ENCODE data around the gene AKAP11. TPM values are rescaled to one million over a fixed set of nuclear protein-coding genes. Genes with fewer than 3 reads are reported as not detected.

The AKAP11 gene
- total RNA-seq, 1 experiment from 2014 or later: 64.7 TPM

GRCh38 chr13:42345367-42345766, 73.4 kb downstream of the AKAP11 start:
- no peaks in the 10 kb centered on the region for H3K36me3 ChIP-seq (ENCODE audit: insufficient read depth, low read length)
- H3K4me3 ChIP-seq (ENCODE audit: low read length): no peak overlapping the region
- no peak overlapping the region for H3K4me2 ChIP-seq (ENCODE audit: low read depth, low read length, poor library complexity, severe bottlenecking)
- H3K4me1 ChIP-seq (ENCODE audit: low read length): peaks cover 26% of the 10 kb centered on the region
- DNase-seq: no peak
- H2AFZ ChIP-seq (ENCODE audit: low read length): no peak overlapping the region
- no peaks in the 10 kb centered on the region for H3K9me3 ChIP-seq (ENCODE audit: low read length)
- no peaks in the 10 kb centered on the region for H3K27me3 ChIP-seq (ENCODE audit: low read length)
- H3K27ac ChIP-seq (ENCODE audit: low read length): no peak overlapping the region
- H3K79me2 ChIP-seq (ENCODE audit: low read length): no peaks in the 10 kb centered on the region
- H3K9ac ChIP-seq (ENCODE audit: low read length): no peak overlapping the region
- no peaks in the 10 kb centered on the region for H3K9me2 ChIP-seq (replicated peaks; ENCODE audit: insufficient read depth, low read length)
- H4K20me1 ChIP-seq (ENCODE audit: insufficient read depth, low read depth, low read length): no peaks in the 10 kb centered on the region

- no peak for DNase-seq
- no peaks in the 10 kb centered on the region for H3K79me2 ChIP-seq (ENCODE audit: low read length)
These were observed 76.6 kb downstream of the AKAP11 start for GRCh38 chr13:42348576-42348975.

GRCh38 chr13:42350141-42350540, 78.2 kb downstream of the AKAP11 start:
- Histone ChIP-seq H3K9me3 (ENCODE audit: low read length) (no peaks in the 10 kb centered on the region), H2AFZ (ENCODE audit: low read length) (no peak overlapping the region), H3K4me3 (ENCODE audit: low read length) (peak overlapping the region; percentile 6; the same call in 1 of the 2 replicates), H3K36me3 (ENCODE audit: insufficient read depth, low read length) (no peaks in the 10 kb centered on the region), H3K4me1 (ENCODE audit: low read length) (peaks cover 49% of the 10 kb centered on the region), H3K9me2 (replicated peaks; ENCODE audit: insufficient read depth, low read length) (no peaks in the 10 kb centered on the region), H4K20me1 (ENCODE audit: insufficient read depth, low read depth, low read length) (no peaks in the 10 kb centered on the region), H3K27ac (ENCODE audit: low read length) (no peak overlapping the region), H3K79me2 (ENCODE audit: low read length) (no peaks in the 10 kb centered on the region), H3K9ac (ENCODE audit: low read length) (no peak overlapping the region), H3K27me3 (ENCODE audit: low read length) (no peaks in the 10 kb centered on the region), H3K4me2 (ENCODE audit: low read depth, low read length, poor library complexity, severe bottlenecking) (peak overlapping the region; percentile 29)
- no peak for DNase-seq

More at GRCh38 chr13:42348576-42348975, 76.6 kb downstream of the AKAP11 start:
- no peaks in the 10 kb centered on the region for H3K9me2 ChIP-seq (replicated peaks; ENCODE audit: insufficient read depth, low read length)
- no peak overlapping the region for H3K27ac ChIP-seq (ENCODE audit: low read length)
- no peaks in the 10 kb centered on the region for H4K20me1 ChIP-seq (ENCODE audit: insufficient read depth, low read depth, low read length)
- H3K4me1 ChIP-seq (ENCODE audit: low read length): peaks cover 45% of the 10 kb centered on the region
- no peak overlapping the region for H3K9ac ChIP-seq (ENCODE audit: low read length)
- no peaks in the 10 kb centered on the region for H3K36me3 ChIP-seq (ENCODE audit: insufficient read depth, low read length)
- no peak overlapping the region for H2AFZ ChIP-seq (ENCODE audit: low read length)
- H3K9me3 ChIP-seq (ENCODE audit: low read length): no peaks in the 10 kb centered on the region
- H3K27me3 ChIP-seq (ENCODE audit: low read length): no peaks in the 10 kb centered on the region
- H3K4me2 ChIP-seq (ENCODE audit: low read depth, low read length, poor library complexity, severe bottlenecking): no peak overlapping the region
- no peak overlapping the region for H3K4me3 ChIP-seq (ENCODE audit: low read length)

GRCh38 chr13:42354241-42355091, 82.5 kb downstream of the AKAP11 start:
- no peaks in the 10 kb centered on the region for H3K9me2 ChIP-seq (replicated peaks; ENCODE audit: insufficient read depth, low read length)
- H3K27me3 ChIP-seq (ENCODE audit: low read length): no peaks in the 10 kb centered on the region
- peak overlapping the region; percentile 39 for H3K27ac ChIP-seq (ENCODE audit: low read length)
- no peaks in the 10 kb centered on the region for H4K20me1 ChIP-seq (ENCODE audit: insufficient read depth, low read depth, low read length)
- H3K79me2 ChIP-seq (ENCODE audit: low read length): no peaks in the 10 kb centered on the region
- H2AFZ ChIP-seq (ENCODE audit: low read length): no peak overlapping the region
- H3K9me3 ChIP-seq (ENCODE audit: low read length): no peaks in the 10 kb centered on the region
- peak overlapping the region; percentile 17 for H3K9ac ChIP-seq (ENCODE audit: low read length)
- H3K4me3 ChIP-seq (ENCODE audit: low read length): no peak overlapping the region
- peak overlapping the region; percentile 6 for H3K4me2 ChIP-seq (ENCODE audit: low read depth, low read length, poor library complexity, severe bottlenecking)
- DNase-seq: peak; percentile 84
- H3K4me1 ChIP-seq (ENCODE audit: low read length): peaks cover 56% of the 10 kb centered on the region
- no peaks in the 10 kb centered on the region for H3K36me3 ChIP-seq (ENCODE audit: insufficient read depth, low read length)

- Histone ChIP-seq H3K9me3 (ENCODE audit: low read length) (no peaks in the 10 kb centered on the region), H3K9ac (ENCODE audit: low read length) (peak overlapping the region; percentile 17), H2AFZ (ENCODE audit: low read length) (no peak overlapping the region), H3K27me3 (ENCODE audit: low read length) (no peaks in the 10 kb centered on the region), H3K4me1 (ENCODE audit: low read length) (peaks cover 53% of the 10 kb centered on the region), H4K20me1 (ENCODE audit: insufficient read depth, low read depth, low read length) (no peaks in the 10 kb centered on the region), H3K4me2 (ENCODE audit: low read depth, low read length, poor library complexity, severe bottlenecking) (peak overlapping the region; percentile 6), H3K79me2 (ENCODE audit: low read length) (no peaks in the 10 kb centered on the region), H3K27ac (ENCODE audit: low read length) (peak overlapping the region; percentile 39), H3K4me3 (ENCODE audit: low read length) (no peak overlapping the region), H3K36me3 (ENCODE audit: insufficient read depth, low read length) (no peaks in the 10 kb centered on the region), H3K9me2 (replicated peaks; ENCODE audit: insufficient read depth, low read length) (no peaks in the 10 kb centered on the region)
- DNase-seq: no peak
These were observed 83.1 kb downstream of the AKAP11 start for GRCh38 chr13:42355092-42355485.

- Histone ChIP-seq H2AFZ (ENCODE audit: low read length) (no peak overlapping the region), H3K9me3 (ENCODE audit: low read length) (no peaks in the 10 kb centered on the region)
These were observed 83.7 kb downstream of the AKAP11 start for GRCh38 chr13:42355491-42356183.

GRCh38 chr13:42356184-42356575, 84.2 kb downstream of the AKAP11 start:
- Histone ChIP-seq H3K4me3 (ENCODE audit: low read length) (no peak overlapping the region), H4K20me1 (ENCODE audit: insufficient read depth, low read depth, low read length) (no peaks in the 10 kb centered on the region), H3K9me3 (ENCODE audit: low read length) (no peaks in the 10 kb centered on the region), H3K9me2 (replicated peaks; ENCODE audit: insufficient read depth, low read length) (no peaks in the 10 kb centered on the region), H2AFZ (ENCODE audit: low read length) (no peak overlapping the region), H3K27me3 (ENCODE audit: low read length) (no peaks in the 10 kb centered on the region), H3K4me2 (ENCODE audit: low read depth, low read length, poor library complexity, severe bottlenecking) (no peak overlapping the region), H3K9ac (ENCODE audit: low read length) (no peak overlapping the region), H3K27ac (ENCODE audit: low read length) (no peak overlapping the region), H3K4me1 (ENCODE audit: low read length) (peaks cover 42% of the 10 kb centered on the region), H3K79me2 (ENCODE audit: low read length) (no peaks in the 10 kb centered on the region), H3K36me3 (ENCODE audit: insufficient read depth, low read length) (no peaks in the 10 kb centered on the region)
- DNase-seq: no peak

More at GRCh38 chr13:42355491-42356183, 83.7 kb downstream of the AKAP11 start:
- 0 out of 2 replicates have a peak overlapping the region, but pooled peaks have one; percentile 17 for H3K9ac ChIP-seq (ENCODE audit: low read length)
- no peak for DNase-seq
- H3K79me2 ChIP-seq (ENCODE audit: low read length): no peaks in the 10 kb centered on the region
- no peak overlapping the region for H3K4me3 ChIP-seq (ENCODE audit: low read length)
- H3K27ac ChIP-seq (ENCODE audit: low read length): no peak overlapping the region
- no peaks in the 10 kb centered on the region for H4K20me1 ChIP-seq (ENCODE audit: insufficient read depth, low read depth, low read length)
- no peak overlapping the region for H3K4me2 ChIP-seq (ENCODE audit: low read depth, low read length, poor library complexity, severe bottlenecking)
- no peaks in the 10 kb centered on the region for H3K36me3 ChIP-seq (ENCODE audit: insufficient read depth, low read length)
- no peaks in the 10 kb centered on the region for H3K27me3 ChIP-seq (ENCODE audit: low read length)
- no peaks in the 10 kb centered on the region for H3K9me2 ChIP-seq (replicated peaks; ENCODE audit: insufficient read depth, low read length)
- peaks cover 47% of the 10 kb centered on the region for H3K4me1 ChIP-seq (ENCODE audit: low read length)

- Histone ChIP-seq H2AFZ (ENCODE audit: low read length) (no peak overlapping the region), H3K79me2 (ENCODE audit: low read length) (no peaks in the 10 kb centered on the region), H3K4me1 (ENCODE audit: low read length) (peaks cover 35% of the 10 kb centered on the region), H4K20me1 (ENCODE audit: insufficient read depth, low read depth, low read length) (no peaks in the 10 kb centered on the region), H3K9me3 (ENCODE audit: low read length) (no peaks in the 10 kb centered on the region), H3K4me3 (ENCODE audit: low read length) (no peak overlapping the region), H3K4me2 (ENCODE audit: low read depth, low read length, poor library complexity, severe bottlenecking) (no peak overlapping the region), H3K27ac (ENCODE audit: low read length) (no peak overlapping the region), H3K27me3 (ENCODE audit: low read length) (no peaks in the 10 kb centered on the region), H3K36me3 (ENCODE audit: insufficient read depth, low read length) (no peaks in the 10 kb centered on the region), H3K9ac (ENCODE audit: low read length) (no peak overlapping the region), H3K9me2 (replicated peaks; ENCODE audit: insufficient read depth, low read length) (no peaks in the 10 kb centered on the region)
- no peak for DNase-seq
These were observed 88.2 kb downstream of the AKAP11 start for GRCh38 chr13:42360046-42360574.

Data from Karpas-422 (cell line).